GM12892 (cell line): Measurements from ENCODE around the gene GULP1.

Experiments
- POLR2A ChIP-seq: IDR thresholded peaks from 2 replicates; pipeline ENCODE4 v1.6.1; 2011; ENCODE audit warnings: low read depth, low read length, control low read depth
- POLR2AphosphoS5 ChIP-seq: IDR thresholded peaks from 2 replicates; pipeline ENCODE4 v1.6.1; 2011; ENCODE audit warnings: low read depth, low read length, control low read depth

DNA sequence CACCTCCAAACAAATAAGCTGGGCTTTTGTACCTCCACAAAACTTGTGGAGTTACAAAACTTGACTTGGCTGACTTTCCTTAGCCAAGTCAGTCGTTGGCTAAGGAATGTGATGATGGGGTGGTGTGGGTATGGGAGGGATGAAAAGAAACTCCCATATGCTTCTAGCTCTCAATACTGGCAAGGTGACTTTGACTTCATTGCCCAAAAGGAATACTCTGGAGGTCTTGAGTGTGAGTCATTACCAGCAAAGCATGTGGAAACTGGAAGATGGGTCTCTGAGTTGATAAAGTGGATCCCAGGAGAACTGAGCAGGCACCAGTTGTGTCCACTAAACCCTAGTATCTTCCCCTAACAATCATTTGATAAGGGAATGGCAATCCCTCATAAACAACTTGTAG lies 226.7 kb downstream of the GULP1 start:
- TF ChIP-seq POLR2A (no peak), POLR2AphosphoS5 (no peak)
